Hematopoietic multipotent progenitor cell treated with erythropoietin and hydrocortisone succinate and interleukin-3 and kit ligand, for 17 days (in vitro differentiated cells): ENCODE measurements around the gene TAC1.
"Not testable (repeated sequence)": the region's sequence is repeated elsewhere in the genome, so short reads cannot be mapped to it uniquely, and the experiment has no call there.

Source experiments
- DNase-seq: peaks from one replicate; pipeline ENCODE4 v3.0.0-alpha.2; 2015; ENCODE audit warnings: low spot score

The TAC1 gene, protein sequence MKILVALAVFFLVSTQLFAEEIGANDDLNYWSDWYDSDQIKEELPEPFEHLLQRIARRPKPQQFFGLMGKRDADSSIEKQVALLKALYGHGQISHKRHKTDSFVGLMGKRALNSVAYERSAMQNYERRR

GRCh38 chr7:97731736-97732564, at the start of gene TAC1:
Gene TAC1 (plus strand): TSS chr7:97732086. CDS start chr7:97732613, 527 bp downstream.
- no peak for DNase-seq

- no peak for DNase-seq
These were observed 45.9 kb upstream of the TAC1 start for GRCh38 chr7:97685952-97686351.

DNA sequence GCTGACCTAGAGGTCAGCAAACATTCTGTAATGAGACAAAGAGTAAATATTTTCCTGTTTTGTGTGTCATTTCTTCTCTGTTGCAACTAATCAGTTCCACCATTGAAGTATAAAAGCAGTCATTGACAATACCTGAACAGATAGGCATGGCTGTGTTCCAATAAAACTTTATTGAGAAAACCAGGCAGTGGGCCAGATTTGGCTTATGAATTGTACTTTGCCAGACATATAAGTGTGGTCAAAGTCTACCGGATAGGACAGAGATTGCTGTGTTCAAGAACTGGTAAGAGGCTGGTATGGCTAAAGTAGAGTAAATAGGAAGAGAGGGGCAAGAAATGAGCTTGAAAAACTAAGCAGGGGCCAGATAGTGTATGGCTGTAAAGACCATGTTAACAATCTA, 38.3 kb upstream of the TAC1 start:
- DNase-seq, result no peak

DNA sequence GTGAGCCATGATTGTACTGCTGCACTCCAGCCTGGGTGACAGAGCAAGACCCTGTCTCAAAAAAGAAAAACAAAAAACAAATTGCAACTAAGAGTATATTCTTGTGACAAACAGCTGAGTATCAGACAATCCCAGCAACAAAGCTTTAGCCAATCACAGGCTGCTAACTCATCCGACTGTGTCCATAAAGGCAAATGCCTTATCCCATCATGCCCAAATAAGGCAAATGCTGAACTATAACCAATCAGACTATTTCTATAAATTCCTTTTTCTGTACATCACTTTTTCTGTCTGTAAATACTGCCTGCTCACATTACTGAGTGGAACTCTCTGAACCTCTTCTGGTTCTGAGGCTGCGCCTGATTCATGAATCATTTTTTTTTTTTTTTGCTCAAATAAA, 37.5 kb upstream of the TAC1 start:
- no peak for DNase-seq

DNA sequence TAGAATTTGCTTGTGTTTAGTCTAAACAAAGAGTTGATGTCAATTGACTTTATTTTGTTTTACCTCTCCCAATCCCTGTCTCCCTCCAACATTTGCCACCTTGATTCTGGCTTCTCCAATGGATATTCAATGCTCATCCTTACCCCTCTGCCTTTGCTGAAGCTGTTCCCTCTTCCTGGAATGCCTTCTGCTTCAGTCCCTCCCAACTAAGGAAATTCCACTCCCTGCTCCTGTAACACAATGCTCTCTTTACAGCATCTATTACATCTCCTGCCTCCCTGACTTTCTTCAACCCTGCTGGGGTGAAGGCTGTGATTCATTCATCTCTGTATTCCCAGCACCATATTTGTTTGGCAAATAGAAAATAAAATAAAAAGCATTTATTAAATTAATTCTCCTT, 34.5 kb upstream of the TAC1 start:
- DNase-seq, result no peak

- no peak for DNase-seq
These were observed 9.5 kb upstream of the TAC1 start for GRCh38 chr7:97722386-97722785.

DNA sequence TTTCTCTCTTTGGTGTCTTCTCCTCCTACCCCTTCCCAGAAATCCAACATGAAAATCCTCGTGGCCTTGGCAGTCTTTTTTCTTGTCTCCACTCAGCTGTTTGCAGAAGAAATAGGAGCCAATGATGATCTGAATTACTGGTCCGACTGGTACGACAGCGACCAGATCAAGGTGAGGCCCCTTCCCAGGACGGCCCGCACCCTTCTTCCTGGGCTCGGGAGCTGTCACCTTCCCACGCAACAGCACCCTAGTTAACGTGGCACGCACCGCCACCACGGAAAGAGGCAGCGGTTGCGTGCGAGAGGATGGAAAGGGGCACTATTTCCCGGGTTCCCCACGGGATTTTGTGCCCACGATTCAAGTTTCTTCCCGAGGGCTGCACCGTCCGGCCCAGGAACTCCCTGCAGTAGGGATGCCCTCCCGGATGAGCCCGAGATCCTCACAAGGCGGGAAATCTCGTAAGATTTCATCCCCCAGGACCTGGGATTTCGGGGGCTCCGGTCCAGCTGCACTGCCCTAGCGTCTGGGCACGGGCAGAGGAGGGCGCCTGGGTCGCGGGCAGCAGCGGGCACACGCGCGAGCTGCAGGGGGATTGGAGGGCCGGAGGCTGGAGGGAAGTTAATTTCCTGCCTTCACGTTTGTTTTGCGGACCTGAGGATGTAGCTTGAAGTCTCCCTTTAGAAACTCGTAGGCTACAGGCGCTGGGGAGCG, 834 bp downstream of the TAC1 start:
- DNase-seq, result no peak

GRCh38 chr7:97733276-97734161, 1.6 kb downstream of the TAC1 start:
- no peak for DNase-seq

- no peak for DNase-seq
These were observed 2.4 kb downstream of the TAC1 start for GRCh38 chr7:97734255-97734654.

DNA sequence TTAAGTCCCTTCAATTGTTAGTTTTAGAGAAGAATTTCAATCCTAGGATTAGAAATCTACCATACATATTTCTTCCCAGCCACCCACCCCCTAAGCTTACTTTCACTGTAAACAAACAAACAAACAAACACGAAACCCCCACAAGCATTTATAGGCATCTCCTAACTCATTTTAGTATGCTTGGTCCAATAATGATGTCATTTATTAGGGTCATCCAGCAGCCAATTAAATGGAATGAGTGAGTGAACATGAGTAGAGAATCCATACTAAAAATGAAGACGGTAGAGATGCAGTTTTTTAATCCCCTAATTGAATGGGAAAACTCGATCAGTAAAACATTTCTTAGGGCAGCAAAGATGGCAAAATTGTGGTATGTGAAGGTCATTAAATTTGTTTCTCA, 3.2 kb downstream of the TAC1 start:
- DNase-seq, result no peak

GRCh38 chr7:97748482-97748881, 16.6 kb downstream of the TAC1 start:
- DNase-seq, result no peak

DNA sequence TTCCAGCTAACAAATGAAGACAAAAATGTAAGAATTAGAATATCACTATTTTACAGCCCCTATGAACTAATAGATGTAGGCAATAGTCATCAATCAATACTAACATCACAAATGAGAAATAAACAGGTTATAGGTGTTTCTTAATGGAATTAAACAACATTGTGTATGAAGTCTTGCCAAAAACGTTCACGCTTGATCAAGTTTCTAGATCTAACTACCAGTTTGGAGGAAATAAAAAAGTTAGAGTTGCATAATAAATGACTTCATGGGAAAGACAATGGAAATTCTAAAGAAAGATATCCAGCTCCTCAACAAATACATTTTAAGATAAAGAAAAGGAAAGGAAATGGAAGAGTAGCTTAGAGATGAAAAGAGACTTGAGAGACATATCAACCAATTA, 19.7 kb downstream of the TAC1 start:
- no peak for DNase-seq

- DNase-seq, result no peak
These were observed 20.3 kb downstream of the TAC1 start for GRCh38 chr7:97752215-97752614.

- DNase-seq, result no peak
These were observed 25.9 kb downstream of the TAC1 start for GRCh38 chr7:97757824-97758223.

- no peak for DNase-seq
These were observed 39.0 kb downstream of the TAC1 start for GRCh38 chr7:97770850-97771249.

DNA sequence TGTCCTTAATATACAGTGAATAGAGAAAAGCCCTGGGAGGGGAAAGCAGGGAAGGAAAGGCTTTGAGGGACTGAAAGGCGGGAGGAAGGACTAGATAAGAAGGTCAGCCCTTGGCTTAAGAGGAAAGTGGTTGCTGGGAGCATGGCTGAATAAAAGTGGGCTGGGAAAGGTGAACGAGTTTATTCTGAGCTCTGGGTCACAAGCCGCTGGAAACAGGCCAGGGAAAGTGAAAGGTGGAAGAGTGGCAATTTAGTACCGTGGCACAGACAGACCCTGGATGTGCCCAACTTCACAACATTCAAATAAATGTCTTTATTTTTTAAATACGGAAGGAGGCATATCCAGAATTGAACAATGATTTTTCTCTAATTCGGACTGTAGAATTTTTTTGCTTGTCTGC, 39.7 kb downstream of the TAC1 start:
- DNase-seq, result no peak

DNA sequence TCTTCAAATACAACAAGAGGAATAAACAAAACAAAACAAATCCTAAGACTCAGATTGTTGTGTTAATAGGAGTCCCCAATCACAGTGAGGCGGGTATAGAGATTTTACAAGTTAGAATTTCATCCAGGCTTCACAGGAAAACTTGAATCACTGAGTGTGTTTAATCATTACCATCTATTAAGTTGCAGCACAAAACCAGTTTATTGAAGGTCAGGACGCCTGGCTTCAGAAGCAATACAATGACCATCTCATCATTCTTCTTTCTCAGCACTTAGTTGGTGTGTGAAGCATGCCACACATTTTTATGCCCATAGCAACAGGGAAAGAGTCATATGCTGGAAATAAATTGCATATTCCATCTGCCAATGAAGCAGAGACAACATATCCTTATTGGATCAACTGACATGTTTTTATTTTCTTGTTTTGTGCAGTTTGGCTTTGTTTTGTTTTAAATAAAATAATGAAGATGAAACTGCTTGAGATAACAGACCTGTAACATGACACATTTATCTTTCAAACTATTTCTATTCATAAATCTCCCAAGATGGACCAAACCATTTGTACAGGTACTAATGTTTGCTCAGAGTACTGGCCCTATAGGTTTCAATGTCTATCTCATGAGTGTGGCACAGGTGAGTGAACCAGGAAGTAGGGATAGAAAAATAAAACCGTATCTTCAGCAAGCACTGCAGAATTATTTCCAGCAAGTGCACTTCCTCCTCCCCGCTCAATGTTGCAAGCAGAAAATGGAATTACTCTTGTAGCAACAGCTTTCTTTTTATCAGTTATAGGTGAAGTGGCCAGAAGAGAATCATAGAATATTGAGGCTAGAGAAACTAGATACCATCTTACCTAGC, 40.4 kb downstream of the TAC1 start:
- no peak for DNase-seq

GRCh38 chr7:97786398-97786797, 54.5 kb downstream of the TAC1 start:
- DNase-seq, result not testable (repeated sequence)
